PC-9 (cell line): ENCODE data around the gene HTRA3. TPM values are rescaled to one million over a fixed set of nuclear protein-coding genes. Genes with fewer than 3 reads are reported as not detected.

ENCODE experiments used
- BruUV-seq: library from RNA; stranded (reverse); fragments of 400-500 nt; replicated peaks from 2 replicates; lab custom pipeline; 2021; lab: Mats Ljungman, UMichigan
- CTCF ChIA-PET: fragments of 300-600 bp; sonication (Branson Sonifier 250); formaldehyde crosslinking; loops from one replicate; lab custom pipeline; 2022; ENCODE audit warnings: antibody characterized with exemption; lab: Charles Lee
- POLR2A ChIA-PET: fragments of 300-600 bp; sonication (Branson Sonifier 250); formaldehyde crosslinking; loops from one replicate; lab custom pipeline; 2022; ENCODE audit warnings: antibody characterized with exemption; ENCODE audit not compliant: unreplicated experiment; lab: Charles Lee
- DNase-seq, 2 experiments: peaks; one replicate each; pipeline versions ENCODE4 v3.0.0 to v3.0.0-alpha.2; 2015 to 2022; ENCODE audit warnings: mixed read lengths in 1 of 2
- H2AFZ ChIP-seq: fragments of 200-600 bp; sonication (generic); 2 replicates; pipeline ENCODE4 v1.8.1; 2017; ENCODE audit warnings: antibody characterized with exemption
- H3F3A ChIP-seq: fragments of 200-600 bp; sonication (generic); 2 replicates; pipeline ENCODE4 v1.8.1; 2017; ENCODE audit warnings: antibody characterized with exemption, mild to moderate bottlenecking, low read depth; ENCODE audit not compliant: insufficient read depth
- H3K27ac ChIP-seq: fragments of 200-600 bp; sonication (generic); 2 replicates; pipeline ENCODE4 v1.6.1; 2016; ENCODE audit warnings: mixed run types
- H3K27me3 ChIP-seq: fragments of 200-600 bp; sonication (generic); 2 replicates; pipeline ENCODE4 v1.6.1; 2016; ENCODE audit warnings: low read depth, mixed run types; ENCODE audit not compliant: insufficient read depth
- H3K36me3 ChIP-seq: fragments of 200-600 bp; sonication (generic); 2 replicates; pipeline ENCODE4 v1.6.1; 2016; ENCODE audit warnings: low read depth, mixed run types
- H3K4me1 ChIP-seq: fragments of 200-600 bp; sonication (generic); replicated peaks from 2 replicates; pipeline ENCODE4 v1.6.1; 2016; ENCODE audit warnings: mixed run types; ENCODE audit not compliant: insufficient read depth
- H3K4me2 ChIP-seq: fragments of 200-600 bp; sonication (generic); 2 replicates; pipeline ENCODE4 v1.6.1; 2017; ENCODE audit warnings: mixed run types
- H3K4me3 ChIP-seq: fragments of 200-600 bp; sonication (generic); 2 replicates; pipeline ENCODE4 v1.6.1; 2016; ENCODE audit warnings: mixed run types
- H3K79me2 ChIP-seq: fragments of 200-600 bp; sonication (generic); 2 replicates; pipeline ENCODE4 v1.6.1; 2017; ENCODE audit warnings: low read depth, mixed run types
- H3K9me2 ChIP-seq: fragments of 200-600 bp; sonication (generic); 2 replicates; pipeline ENCODE4 v1.8.1; 2017; ENCODE audit warnings: mild to moderate bottlenecking; ENCODE audit not compliant: insufficient read depth
- H3K9me3 ChIP-seq: fragments of 200-600 bp; sonication (generic); 2 replicates; pipeline ENCODE4 v1.8.1; 2016; ENCODE audit warnings: low read depth; ENCODE audit not compliant: insufficient read depth
- H4K20me1 ChIP-seq: fragments of 200-600 bp; sonication (generic); 2 replicates; pipeline ENCODE4 v1.8.1; 2017; ENCODE audit not compliant: insufficient read depth
- EZH2 ChIP-seq: fragments of 200-600 bp; sonication (generic); IDR thresholded peaks from 2 replicates; pipeline ENCODE4 v1.8.0; 2017; ENCODE audit warnings: antibody characterized with exemption, low read depth
- intact Hi-C: fragments of 100-400 bp; cut with micrococcal nuclease; formaldehyde crosslinking; loops from one replicate; pipeline ENCODE4 v1.10.0; 2022; ENCODE audit not compliant: unreplicated experiment
- total RNA-seq: library from RNA; stranded (reverse); gene quantifications from 2 replicates; pipeline ENCODE4 v1.2.3, GENCODE V29; 2021
- TF ChIP-seq, protein P1 (sequence below): fragments of 200-600 bp; sonication (generic); conservative IDR thresholded peaks from 2 replicates; pipeline ENCODE4 v1.6.1; 2017; ENCODE audit warnings: mixed run types, antibody characterized with exemption, mild to moderate bottlenecking, moderate library complexity

HTRA3 gene
- total RNA-seq, 1 experiment from 2014 or later: 14.1 TPM

DNA sequence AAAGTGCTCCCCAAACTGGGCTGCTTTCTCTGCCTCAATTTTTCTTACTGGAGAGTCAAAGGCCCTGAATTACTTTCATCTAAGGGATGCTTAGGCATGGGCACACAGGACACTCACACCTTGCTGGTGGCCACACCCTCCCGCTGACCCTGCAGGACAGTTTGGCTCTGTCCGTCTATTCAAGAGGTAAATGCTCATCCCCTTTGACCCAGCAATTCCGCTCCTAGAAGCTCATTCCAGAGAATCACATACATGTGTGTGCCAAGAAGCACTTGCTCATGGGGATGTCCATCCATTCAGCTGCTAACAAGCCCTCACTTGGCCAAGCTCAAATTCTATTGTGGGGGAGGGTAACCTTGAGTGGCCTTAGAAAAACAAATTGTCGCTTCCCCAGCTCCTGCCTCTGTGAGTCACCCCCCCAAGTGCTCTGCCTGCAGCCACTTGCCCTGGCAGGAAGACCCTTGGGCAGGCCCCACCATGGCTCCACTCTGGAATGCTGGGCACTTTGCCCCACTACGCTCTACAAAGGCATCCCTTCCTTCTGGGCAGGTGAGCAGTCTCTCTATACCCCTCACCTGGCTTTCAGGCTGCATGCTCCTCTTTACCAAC lies 54.5 kb downstream of the HTRA3 start:
- Histone ChIP-seq H3K4me3 (no peak overlapping the region), H3K79me2 (no peaks in the 10 kb centered on the region), H3K4me1 (no peaks in the 10 kb centered on the region), H3F3A (no peaks in the 10 kb centered on the region), H3K27me3 (no peaks in the 10 kb centered on the region), H3K36me3 (no peaks in the 10 kb centered on the region), H4K20me1 (no peaks in the 10 kb centered on the region), H3K27ac (no peak overlapping the region), H3K9me2 (no peaks in the 10 kb centered on the region), H2AFZ (no peak overlapping the region), H3K9me3 (no peaks in the 10 kb centered on the region), H3K4me2 (no peak overlapping the region)
- DNase-seq: no peak
- intact Hi-C loops: no loop called here
- no peak for TF ChIP-seq EZH2
- TF ChIP-seq, protein P1, sequence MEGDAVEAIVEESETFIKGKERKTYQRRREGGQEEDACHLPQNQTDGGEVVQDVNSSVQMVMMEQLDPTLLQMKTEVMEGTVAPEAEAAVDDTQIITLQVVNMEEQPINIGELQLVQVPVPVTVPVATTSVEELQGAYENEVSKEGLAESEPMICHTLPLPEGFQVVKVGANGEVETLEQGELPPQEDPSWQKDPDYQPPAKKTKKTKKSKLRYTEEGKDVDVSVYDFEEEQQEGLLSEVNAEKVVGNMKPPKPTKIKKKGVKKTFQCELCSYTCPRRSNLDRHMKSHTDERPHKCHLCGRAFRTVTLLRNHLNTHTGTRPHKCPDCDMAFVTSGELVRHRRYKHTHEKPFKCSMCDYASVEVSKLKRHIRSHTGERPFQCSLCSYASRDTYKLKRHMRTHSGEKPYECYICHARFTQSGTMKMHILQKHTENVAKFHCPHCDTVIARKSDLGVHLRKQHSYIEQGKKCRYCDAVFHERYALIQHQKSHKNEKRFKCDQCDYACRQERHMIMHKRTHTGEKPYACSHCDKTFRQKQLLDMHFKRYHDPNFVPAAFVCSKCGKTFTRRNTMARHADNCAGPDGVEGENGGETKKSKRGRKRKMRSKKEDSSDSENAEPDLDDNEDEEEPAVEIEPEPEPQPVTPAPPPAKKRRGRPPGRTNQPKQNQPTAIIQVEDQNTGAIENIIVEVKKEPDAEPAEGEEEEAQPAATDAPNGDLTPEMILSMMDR: no peak
- no TSS peak for BruUV-seq
- CTCF ChIA-PET: no interaction called here
- POLR2A ChIA-PET: no interaction called here

GRCh38 chr4:8324640-8325239 lies 55.2 kb downstream of the HTRA3 start:
- Histone ChIP-seq H3K27ac (no peak overlapping the region), H3K36me3 (no peaks in the 10 kb centered on the region), H2AFZ (no peak overlapping the region), H3K27me3 (no peaks in the 10 kb centered on the region), H3F3A (no peaks in the 10 kb centered on the region), H3K79me2 (no peaks in the 10 kb centered on the region), H3K9me2 (no peaks in the 10 kb centered on the region), H3K4me1 (no peaks in the 10 kb centered on the region), H3K4me2 (no peak overlapping the region), H3K9me3 (no peaks in the 10 kb centered on the region), H3K4me3 (no peak overlapping the region), H4K20me1 (no peaks in the 10 kb centered on the region)
- intact Hi-C loops: no loop called here
- no TSS peak for BruUV-seq
- TF ChIP-seq, protein P1: no peak
- no peak for TF ChIP-seq EZH2
- ChIA-PET POLR2A (no interaction called here), CTCF (no interaction called here)
- DNase-seq: peak in 1 of 2 experiments; percentile 36

- Histone ChIP-seq H3K27ac (no peak overlapping the region), H3K27me3 (no peaks in the 10 kb centered on the region), H4K20me1 (no peaks in the 10 kb centered on the region), H3K4me1 (no peaks in the 10 kb centered on the region), H3K9me3 (no peaks in the 10 kb centered on the region), H3K79me2 (no peaks in the 10 kb centered on the region), H3K9me2 (no peaks in the 10 kb centered on the region), H2AFZ (no peak overlapping the region), H3K4me2 (no peak overlapping the region), H3F3A (no peaks in the 10 kb centered on the region), H3K4me3 (no peak overlapping the region), H3K36me3 (no peaks in the 10 kb centered on the region)
- intact Hi-C loops: no loop called here
- BruUV-seq: no TSS peak
- no peak for TF ChIP-seq EZH2
- TF ChIP-seq, protein P1: no peak
- no peak for DNase-seq
- ChIA-PET CTCF (no interaction called here), POLR2A (no interaction called here)
Measured at GRCh38 chr4:8325291-8325973, 55.9 kb downstream of the HTRA3 start.
